HG02938 (cell line): Measurements from ENCODE around the gene HSPA1L.

ENCODE experiments used
- ATAC-seq: cut with Tn5 transposase; IDR thresholded peaks from one replicate; pipeline ENCODE4 v1.9.1; 2021; ENCODE audit warnings: mild to moderate bottlenecking, moderate library complexity; ENCODE audit not compliant: unreplicated experiment

HSPA1L gene

DNA sequence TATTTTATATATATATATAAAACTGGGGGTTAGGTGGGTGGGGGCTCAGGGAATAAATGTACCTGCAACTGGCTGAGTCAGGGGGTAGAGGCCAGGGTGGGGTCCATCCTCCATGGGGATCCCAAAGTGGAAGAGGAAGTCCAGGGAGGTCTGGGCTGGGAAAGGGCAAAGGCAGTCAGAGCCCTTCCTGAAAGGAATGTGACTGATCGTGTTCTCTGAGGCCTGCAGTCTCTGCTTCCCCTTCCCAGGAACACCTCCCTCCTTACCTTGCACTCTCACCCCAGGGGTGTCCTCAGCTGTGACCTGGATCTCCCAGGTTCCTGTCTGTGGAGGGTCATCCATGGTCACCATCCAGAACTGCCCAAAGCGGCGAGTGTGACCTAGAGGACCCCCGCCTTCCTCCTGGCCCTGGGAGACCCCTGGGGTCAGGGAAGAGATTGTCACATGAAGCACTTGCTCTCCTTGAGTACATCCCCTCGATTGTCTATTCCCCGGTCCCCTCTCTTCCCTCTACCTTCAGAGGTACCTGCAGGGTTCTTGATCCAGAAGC lies 47.9 kb downstream of the HSPA1L start:
- ATAC-seq, result no peak

DNA sequence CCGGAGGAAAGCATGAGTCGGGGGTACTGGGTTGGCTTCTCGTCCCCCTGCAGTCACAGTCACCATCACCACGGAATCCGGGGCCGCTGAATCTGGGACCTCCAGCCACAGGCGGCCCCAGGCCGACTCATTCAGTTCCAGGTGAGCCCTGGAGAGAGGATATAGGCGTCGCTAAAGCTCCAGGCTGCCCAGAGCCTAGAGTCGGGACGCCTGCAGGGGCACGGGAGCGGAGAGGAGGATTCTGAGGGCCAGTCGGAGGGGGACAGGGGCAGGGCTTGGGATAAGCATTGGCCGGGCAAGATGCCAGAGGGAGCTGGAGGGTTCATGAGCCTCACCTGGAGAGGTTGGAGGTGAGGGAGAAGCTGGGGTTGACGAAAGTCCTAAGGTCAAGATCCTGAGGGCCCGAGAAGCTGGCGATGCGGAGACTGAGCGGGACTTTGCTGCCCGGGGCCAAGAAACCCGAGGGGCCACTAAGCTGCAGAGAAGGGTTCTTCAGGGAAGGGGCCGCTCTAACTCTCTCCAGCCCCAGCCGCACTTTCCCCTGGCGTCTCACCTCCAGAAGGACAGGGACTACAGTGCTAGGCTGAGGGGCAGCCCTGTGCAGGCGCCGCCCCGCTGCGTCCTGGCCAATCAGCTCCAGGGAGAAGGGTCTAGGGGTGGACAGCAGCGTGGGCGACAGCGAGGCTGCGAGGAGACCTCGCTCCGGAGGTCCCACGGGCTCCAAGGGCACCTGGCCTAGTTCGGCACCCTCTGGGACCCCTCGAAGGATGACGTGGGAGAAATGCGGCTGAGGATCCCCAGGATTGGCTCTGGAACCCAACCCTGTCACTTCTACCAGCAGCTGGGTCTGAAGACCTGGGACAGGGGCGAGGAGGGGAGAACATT lies 48.9 kb downstream of the HSPA1L start:
- no peak for ATAC-seq

DNA sequence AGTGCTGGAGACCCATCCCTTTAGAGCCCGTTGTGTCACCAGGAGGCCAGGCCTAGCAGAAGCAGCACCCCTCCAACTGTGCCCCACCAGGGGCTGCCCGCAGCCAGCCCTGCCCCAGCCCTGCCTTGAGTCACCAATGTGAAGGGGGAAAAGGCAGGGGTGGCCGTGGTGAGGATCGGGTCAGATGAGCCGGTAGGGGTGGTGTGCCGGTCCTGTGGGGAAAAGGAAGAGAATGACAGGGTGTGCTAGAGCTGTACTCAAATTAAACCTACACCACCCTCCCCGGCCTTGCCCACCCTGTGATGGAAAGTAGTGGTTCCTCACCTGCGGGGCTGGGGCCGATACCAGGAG lies 49.5 kb downstream of the HSPA1L start:
- no peak for ATAC-seq

DNA sequence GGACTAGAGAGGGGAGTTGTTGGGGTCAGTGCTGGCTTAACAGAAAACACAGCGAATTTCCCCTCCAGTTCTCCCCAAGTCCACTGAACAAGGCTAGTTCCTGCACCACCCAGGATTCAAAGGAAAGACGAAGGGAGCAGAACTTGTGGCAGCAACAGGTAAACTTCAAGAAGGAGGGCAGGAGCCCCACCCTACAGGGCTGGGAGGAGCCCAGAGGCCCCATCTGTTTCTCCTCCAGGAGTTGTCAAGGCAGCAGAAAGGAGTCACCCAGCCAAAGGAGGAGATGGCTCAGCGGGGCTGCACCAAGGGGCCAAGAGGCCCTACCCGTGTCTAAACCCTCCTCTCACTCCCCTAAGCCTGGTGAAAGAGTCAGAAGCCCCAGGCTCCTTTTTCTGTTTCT lies 50.9 kb downstream of the HSPA1L start:
- no peak for ATAC-seq

DNA sequence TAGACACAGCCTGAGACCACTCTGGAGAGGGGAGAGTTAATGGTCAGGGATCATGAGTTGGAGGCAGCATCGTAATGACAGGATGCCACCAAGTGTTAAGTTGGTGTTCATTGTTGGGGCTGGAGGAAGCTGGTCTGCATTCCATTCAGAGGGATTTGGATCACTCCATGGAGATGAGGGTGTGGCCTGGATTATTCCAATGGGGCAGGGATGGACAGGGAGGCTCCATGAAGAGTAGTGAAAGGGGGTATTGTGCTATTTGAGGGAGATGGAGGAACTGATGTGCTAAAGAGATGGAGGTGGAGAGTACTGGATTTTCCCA lies 51.5 kb downstream of the HSPA1L start:
- ATAC-seq, result no peak

DNA sequence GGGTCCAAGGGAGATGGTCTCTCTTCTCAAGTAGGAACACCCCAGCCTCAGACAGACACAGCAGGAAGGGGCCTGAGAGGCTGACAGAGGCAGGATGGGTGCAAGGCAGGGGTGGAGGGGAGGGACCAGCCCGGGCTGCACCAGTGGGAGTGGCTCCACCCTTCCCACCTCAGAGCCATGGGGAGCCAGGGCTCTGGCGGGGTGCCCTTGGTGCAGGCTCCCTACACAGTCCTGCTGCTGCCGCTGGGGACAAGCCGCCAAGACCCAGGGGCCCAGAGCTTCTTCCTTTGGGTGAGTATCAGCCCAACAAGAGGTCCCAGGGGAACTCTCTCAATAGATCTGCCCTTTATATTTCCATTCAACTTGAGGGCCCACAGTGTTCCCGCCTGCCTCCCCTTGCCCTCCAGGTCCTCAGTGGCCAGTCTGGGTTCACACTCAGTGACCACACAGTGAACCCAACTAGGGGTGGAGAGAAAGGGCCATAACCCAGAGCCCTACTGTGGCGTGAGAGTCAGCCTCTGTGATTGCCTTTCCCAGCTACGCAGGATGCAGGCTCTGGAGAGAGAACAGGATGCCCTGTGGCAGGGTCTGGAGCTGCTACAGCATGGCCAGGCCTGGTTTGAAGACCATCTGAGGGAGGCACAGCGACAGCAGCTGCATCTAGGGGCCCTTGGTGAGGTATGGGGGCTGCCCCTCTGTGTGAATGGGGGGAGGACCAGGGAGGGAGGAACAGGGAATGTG lies 52.0 kb downstream of the HSPA1L start:
- no peak for ATAC-seq

DNA sequence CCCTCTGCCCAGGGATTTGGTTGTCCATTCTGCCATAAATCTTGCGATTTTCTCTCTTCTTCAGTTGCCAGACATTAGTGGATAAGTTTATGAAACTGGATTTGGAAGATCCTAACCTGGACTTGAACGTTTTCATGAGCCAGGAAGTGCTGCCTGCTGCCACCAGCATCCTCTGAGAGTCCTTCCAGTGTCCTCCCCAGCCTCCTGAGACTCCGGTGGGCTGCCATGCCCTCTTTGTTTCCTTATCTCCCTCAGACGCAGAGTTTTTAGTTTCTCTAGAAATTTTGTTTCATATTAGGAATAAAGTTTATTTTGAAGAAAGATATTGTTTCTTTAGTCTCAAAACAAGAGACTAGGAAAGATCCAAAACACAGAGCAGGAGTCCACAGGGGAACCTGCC lies 52.7 kb downstream of the HSPA1L start, which contains the start of gene SAPCD1:
Gene SAPCD1, plus strand, starts transcription at position 301 of the 400 bp plus-strand sequence. CDS start 399 bp downstream, outside the sequence.
- ATAC-seq, result no peak

DNA sequence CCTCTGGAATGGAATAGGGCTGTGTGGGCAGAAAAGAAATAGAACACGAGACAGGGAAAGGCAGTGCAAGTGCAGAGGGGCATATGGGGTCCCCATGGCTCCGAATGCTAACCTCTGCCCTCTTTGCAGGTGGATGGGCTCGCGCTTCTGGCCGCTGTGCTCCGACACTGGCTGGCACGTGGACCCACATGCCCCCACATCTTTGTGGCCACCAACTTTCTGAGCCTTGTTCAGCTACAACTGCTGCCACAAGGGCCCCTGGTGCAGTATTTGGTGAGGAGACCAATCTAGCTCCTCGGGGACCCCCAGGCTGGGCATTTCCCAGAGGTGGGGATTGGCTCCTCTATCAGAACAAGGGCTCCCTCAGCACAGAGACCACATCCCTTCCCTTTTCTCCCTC lies 53.7 kb downstream of the HSPA1L start:
- ATAC-seq, result no peak

DNA sequence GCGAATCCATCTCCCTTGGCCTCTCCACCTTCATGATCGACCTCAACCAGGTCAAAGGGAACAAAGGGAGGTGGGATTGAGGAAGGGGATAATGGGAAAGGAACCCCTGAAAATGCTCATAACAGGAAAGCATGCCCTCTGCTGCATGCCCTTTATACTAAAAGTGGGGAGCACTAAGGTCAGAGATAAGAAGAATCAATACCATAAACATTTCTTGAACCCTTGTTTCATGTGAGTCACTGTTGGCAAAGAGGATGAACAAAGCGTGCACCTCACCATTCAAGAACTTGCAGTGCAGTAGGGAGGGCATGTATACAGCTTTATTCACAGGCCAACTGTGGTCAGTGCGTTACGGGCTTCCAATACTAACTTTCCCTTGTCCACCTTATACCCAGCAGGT lies 54.3 kb downstream of the HSPA1L start:
- no peak for ATAC-seq
